ENCODE measurements around the gene EML6. TPM values are rescaled to one million over a fixed set of nuclear protein-coding genes. Genes with fewer than 3 reads are reported as not detected.

EML6 gene
- total and polyA plus RNA-seq, 2 of the 8 experiments (the other 6 are each of a cell fraction or from before 2014, with no cell fraction given), result 1.2 to 1.6 TPM

- Histone ChIP-seq H2BK20ac (ENCODE audit: low read length) (no peak overlapping the region), H3K4me2 (ENCODE audit: insufficient read depth in 1 of 2, low read depth in 2 of 2, low read length in 2 of 2) (no peak overlapping the region), H2BK5ac (ENCODE audit: low read depth, low read length) (no peak overlapping the region), H3K4me1 (replicated peaks in 1 of 4; ENCODE audit: control insufficient read depth in 3 of 4, insufficient read depth in 4 of 4, low read length in 3 of 4) (peaks cover 0 to 2% (median 0%) of the 10 kb centered on the region in 4 experiments; a peak in 1 of 7 replicates), H3K4me3 (ENCODE audit: extremely low read depth in 1 of 4, insufficient read depth in 2 of 4, low read depth in 3 of 4, low read length in 4 of 4) (no peak overlapping the region), H3K36me3 (ENCODE audit: control insufficient read depth in 2 of 4, insufficient read depth in 4 of 4, low read length in 3 of 4) (peaks cover 0 to 29% (median 2%) of the 10 kb centered on the region in 4 experiments; a peak in 3 of 8 replicates), H3K9me3 (ENCODE audit: insufficient read depth in 2 of 2, low read depth in 1 of 2, low read length in 1 of 2) (no peaks in the 10 kb centered on the region), H4K20me1 (replicated peaks in 1 of 2; ENCODE audit: control insufficient read depth in 1 of 2, insufficient read depth in 2 of 2, low read length in 2 of 2) (peaks cover 3% of the 10 kb centered on the region in 2 experiments), H2BK120ac (replicated peaks; ENCODE audit: low read depth, low read length) (no peak overlapping the region), H2AFZ (ENCODE audit: low read length) (no peak overlapping the region), H3K4ac (replicated peaks; ENCODE audit: insufficient read length, low read depth, low read length) (no peak overlapping the region), H3K14ac (ENCODE audit: insufficient read length) (no peak overlapping the region), H4K91ac (replicated peaks; ENCODE audit: insufficient read length, low read length) (no peak overlapping the region), H3K56ac (replicated peaks; ENCODE audit: insufficient read length, low read depth, low read length) (no peak overlapping the region), H3K23ac (ENCODE audit: insufficient read length) (no peak overlapping the region), H3K18ac (ENCODE audit: extremely low read depth, low read length) (no peak overlapping the region), H3K27me3 (replicated peaks in 1 of 4; ENCODE audit: control insufficient read depth in 3 of 4, extremely low read depth in 1 of 4, insufficient read depth in 3 of 4, low read length in 3 of 4) (no peaks in the 10 kb centered on the region), H3K23me2 (ENCODE audit: low read depth, low read length) (no peaks in the 10 kb centered on the region; the same call in 1 of the 2 replicates), H4K8ac (ENCODE audit: extremely low read depth, insufficient read depth, low read length) (no peak overlapping the region), H3K79me1 (ENCODE audit: low read depth, low read length) (no peaks in the 10 kb centered on the region), H3K79me2 (ENCODE audit: control insufficient read depth in 1 of 2, insufficient read depth in 2 of 2, low read length in 2 of 2) (peaks cover 0 to 56% of the 10 kb centered on the region in 2 experiments; a peak in 3 of 4 replicates), H2AK5ac (ENCODE audit: low read depth, low read length) (no peak overlapping the region), H4K5ac (ENCODE audit: insufficient read length, low read depth, low read length) (no peak overlapping the region), H3K9ac (replicated peaks in 1 of 4; ENCODE audit: extremely low read depth in 1 of 4, low read depth in 3 of 4, low read length in 3 of 4) (no peak overlapping the region), H2BK12ac (ENCODE audit: low read depth, low read length) (no peak overlapping the region), H2BK15ac (ENCODE audit: low read length) (no peak overlapping the region), H3K27ac (ENCODE audit: low read depth, low read length) (no peak overlapping the region)
- no peak for TF ChIP-seq BCL11A (IDR thresholded peaks at IDR 0.05; ENCODE audit: low read depth in 2 of 2, low read length in 2 of 2)
- CTCF ChIA-PET (ENCODE audit: partially characterized antibody), result interaction anchor here (0.6 to 1.5 kb wide), 6 partner anchors 11 to 243 kb away, joined by 3 to 4 read pairs (median 3); no protein-coding TSS in a partner anchor
- FAIRE-seq (no peak), DNase-seq (ENCODE audit: low read depth in 1 of 2, low spot score in 2 of 2) (no peak)
- POLR2A ChIA-PET (ENCODE audit: partially characterized antibody), result interaction anchor here (1.0 kb wide), 1 partner anchor 9 kb away, joined by 5 read pairs; no protein-coding TSS in a partner anchor
- 91% methylated on average over 4 of the region's 4 CpGs; no CpG with 5 or more reads in 1 of the 2 experiments for WGBS, 2 experiments (ENCODE audit: extremely low coverage in 1 of 2, insufficient coverage in 1 of 2, insufficient read length in 1 of 2, insufficient replicate concordance in 2 of 2, low coverage in 1 of 2, low lambda C conversion rate in 2 of 2, missing lambda C conversion rate in 1 of 2)
Observed at GRCh38 chr2:54975598-54976492, 252.4 kb downstream of the EML6 start.
